Measurements from ENCODE around the gene SLC7A8.
A peak's percentile ranks its signal among the peaks of the same experiment; 100 is the strongest.

SLC7A8 gene

DNA sequence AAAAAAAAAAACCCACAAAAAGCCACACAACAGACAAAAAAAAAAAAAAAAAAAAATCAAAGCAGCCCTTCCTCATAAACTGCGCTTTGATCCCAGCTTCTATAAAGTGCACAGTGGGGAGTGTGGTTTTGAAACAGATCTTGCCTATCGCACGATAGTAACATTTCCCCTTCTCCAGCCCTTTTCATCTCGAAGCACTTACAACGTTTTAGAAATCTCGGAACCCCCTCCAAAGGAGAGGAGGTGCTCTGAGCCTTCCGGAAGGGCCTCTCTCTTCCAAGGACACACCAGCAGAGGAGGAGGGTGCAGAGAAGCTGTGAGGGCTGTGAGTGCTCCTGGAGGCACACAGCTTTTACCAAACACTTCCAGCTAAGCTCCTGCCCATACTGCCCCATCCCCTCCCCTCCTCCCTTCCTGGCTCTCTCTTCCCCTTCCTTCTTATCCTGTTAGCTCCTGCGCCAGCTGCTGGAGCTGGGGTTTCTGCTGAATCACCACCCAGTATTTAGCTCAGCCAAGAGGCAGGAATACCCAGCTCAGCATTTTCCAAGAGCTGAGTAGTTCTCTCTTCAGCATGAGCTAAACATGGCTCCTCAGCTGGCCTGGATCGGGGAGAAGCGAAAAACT, 28.4 kb downstream of the SLC7A8 start:
- DNase-seq, result peak in 2 of 6 experiments; percentile 7 to 8

GRCh38 chr14:23153851-23154796, 29.3 kb downstream of the SLC7A8 start:
- peak in 1 of 6 experiments; percentile 23 for DNase-seq

GRCh38 chr14:23151342-23151741, 32.1 kb downstream of the SLC7A8 start:
- DNase-seq, result no peak

GRCh38 chr14:23149745-23150144, 33.7 kb downstream of the SLC7A8 start:
- no peak for DNase-seq

DNA sequence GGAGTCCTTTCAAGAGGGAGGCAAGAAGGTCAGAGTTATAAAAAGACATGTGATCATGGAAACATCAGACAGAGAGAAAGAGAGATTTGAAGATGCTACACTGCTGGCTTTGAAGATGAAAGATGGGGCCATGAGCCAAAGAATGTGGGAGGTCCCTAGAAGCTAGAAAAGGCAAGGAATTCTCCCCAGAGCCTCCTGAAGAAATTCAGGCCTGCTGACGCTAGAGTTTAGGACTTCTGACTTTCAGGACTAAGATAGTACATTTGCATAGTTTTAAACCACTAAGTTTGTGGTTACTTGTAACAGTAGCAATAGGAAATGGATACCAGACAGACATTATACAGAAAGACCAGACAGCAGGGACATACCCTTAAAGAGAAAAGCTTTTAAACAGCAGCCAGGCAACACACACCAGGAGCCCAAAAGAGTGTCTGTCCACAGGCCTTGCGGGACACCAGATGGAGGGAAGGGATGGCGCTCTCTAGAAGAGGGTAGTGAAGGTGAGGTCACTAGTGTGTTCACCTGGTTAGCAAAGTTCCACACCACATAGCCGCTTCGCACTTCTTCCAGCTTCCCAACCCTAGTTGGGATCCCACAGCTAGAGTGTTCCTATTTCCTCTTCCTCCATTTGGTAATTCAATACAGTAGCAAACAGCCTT, 34.7 kb downstream of the SLC7A8 start:
- no peak for DNase-seq

GRCh38 chr14:23147676-23148075, 35.8 kb downstream of the SLC7A8 start:
- DNase-seq, result no peak

DNA sequence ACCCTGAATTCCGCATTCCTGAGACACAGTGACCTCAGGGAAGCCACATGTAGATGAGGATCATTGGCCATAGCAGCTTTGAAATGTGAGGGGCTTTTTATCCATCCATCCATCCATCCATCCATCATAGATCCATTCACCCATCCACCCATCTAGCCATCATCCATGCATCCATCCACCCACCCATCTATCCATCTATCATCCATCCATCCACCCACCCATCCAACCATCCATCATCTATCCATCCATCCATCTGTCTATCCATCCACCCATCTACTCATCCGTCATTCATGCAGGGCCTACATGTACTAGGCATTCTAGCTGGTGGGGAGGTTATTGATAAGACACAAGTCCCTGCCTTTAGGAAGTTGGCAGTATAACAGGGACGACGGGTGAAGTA, 36.5 kb downstream of the SLC7A8 start:
- no peak for DNase-seq

GRCh38 chr14:23146351-23146910, 37.0 kb downstream of the SLC7A8 start:
- no peak for DNase-seq

DNA sequence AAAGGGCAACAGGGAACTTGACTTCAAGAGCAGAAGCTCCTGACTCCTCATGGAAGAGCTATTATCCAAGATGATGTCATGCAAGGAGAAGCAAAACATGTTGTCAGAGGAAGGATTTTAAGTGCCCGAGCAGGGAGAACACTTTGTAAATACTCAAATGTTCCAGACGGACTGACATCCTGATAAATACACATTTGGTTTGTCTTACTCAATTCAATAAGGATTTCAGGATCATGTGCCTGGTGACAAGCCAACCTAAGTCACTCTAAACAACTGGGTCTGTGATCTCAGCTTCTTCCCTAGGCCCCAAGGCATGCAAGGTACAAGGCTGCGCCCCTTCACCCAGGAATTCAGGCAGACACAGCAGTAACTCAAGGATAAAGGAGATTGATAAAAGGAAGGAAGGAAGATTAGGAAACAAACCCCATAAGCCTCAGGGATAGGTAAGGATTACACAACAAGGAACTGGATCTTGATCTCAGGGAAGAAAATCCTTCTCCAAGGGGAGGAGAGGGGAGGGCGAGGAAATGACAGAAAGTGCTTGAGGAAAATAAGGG, 37.6 kb downstream of the SLC7A8 start:
- DNase-seq, result no peak

GRCh38 chr14:23143911-23144310, 39.5 kb downstream of the SLC7A8 start:
- DNase-seq, result no peak

DNA sequence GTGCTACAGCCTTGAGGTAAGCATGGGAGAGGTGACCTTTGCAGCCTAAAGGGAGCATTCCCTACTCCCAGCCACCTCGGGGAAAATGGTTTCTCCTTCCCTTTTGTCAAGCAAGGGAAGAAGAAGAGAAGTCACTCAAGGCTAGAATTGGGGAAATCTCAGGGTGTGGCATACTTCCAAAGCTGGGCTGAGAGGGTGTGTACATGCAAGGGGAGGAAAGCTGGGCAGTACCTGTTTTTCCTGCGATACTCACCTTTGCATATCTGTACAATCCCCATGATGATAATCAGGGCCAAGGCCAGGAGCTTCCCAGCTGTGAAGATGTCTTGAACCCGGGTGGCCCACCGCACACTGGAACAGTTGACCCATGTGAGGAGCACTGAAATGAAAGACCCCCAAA, 40.6 kb downstream of the SLC7A8 start:
- DNase-seq, result no peak

GRCh38 chr14:23141706-23142444, 41.6 kb downstream of the SLC7A8 start:
- DNase-seq, result no peak

GRCh38 chr14:23140371-23140770, 43.1 kb downstream of the SLC7A8 start:
- DNase-seq, result no peak

- no peak for DNase-seq
Observed at GRCh38 chr14:23139874-23140273, 43.6 kb downstream of the SLC7A8 start.

GRCh38 chr14:23137813-23138535, 45.5 kb downstream of the SLC7A8 start:
- DNase-seq, result no peak

- DNase-seq, result no peak
Observed at GRCh38 chr14:23137192-23137812, 46.2 kb downstream of the SLC7A8 start.

- DNase-seq, result no peak
Observed at GRCh38 chr14:23136566-23137133, 46.8 kb downstream of the SLC7A8 start.

GRCh38 chr14:23132970-23133369, 50.5 kb downstream of the SLC7A8 start:
- DNase-seq, result no peak

- no peak for DNase-seq
Observed at GRCh38 chr14:23131482-23131881, 52.0 kb downstream of the SLC7A8 start.

GRCh38 chr14:23130871-23131270, 52.6 kb downstream of the SLC7A8 start:
- DNase-seq, result no peak

Measured in stimulated activated naive CD4-positive, alpha-beta T cell (primary cell).